ENCODE results near the gene ALG12.

DNA sequence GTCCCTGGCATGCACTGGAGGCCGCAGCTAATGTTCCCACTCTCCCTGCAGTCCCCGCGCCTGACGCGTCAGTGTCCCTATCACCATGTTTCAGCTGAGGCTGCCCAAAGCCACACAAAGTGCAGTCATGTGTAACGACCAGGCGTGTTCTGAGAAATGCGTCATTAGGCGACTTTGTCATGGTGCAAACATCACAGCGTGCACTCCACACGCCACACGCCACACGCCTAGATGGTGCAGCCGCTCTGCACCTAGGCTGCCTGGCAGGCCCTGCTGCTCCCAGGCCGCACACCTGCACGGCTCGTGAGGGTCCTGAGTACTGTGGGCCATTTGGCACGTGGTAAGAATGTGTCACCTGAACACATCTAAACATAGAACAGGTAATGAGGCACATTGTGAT is 2.6 kb upstream of the ALG12 start:
- TF ChIP-seq SMC3 (IDR thresholded peaks at IDR 0.05; ENCODE audit: low read depth, low read length) (no peak), RFX5 (IDR thresholded peaks at IDR 0.05; ENCODE audit: low read depth, low read length) (no peak), POLR2A (IDR thresholded peaks at IDR 0.05; ENCODE audit: low read depth, low read length) (no peak)
- TF ChIP-seq, protein P1, sequence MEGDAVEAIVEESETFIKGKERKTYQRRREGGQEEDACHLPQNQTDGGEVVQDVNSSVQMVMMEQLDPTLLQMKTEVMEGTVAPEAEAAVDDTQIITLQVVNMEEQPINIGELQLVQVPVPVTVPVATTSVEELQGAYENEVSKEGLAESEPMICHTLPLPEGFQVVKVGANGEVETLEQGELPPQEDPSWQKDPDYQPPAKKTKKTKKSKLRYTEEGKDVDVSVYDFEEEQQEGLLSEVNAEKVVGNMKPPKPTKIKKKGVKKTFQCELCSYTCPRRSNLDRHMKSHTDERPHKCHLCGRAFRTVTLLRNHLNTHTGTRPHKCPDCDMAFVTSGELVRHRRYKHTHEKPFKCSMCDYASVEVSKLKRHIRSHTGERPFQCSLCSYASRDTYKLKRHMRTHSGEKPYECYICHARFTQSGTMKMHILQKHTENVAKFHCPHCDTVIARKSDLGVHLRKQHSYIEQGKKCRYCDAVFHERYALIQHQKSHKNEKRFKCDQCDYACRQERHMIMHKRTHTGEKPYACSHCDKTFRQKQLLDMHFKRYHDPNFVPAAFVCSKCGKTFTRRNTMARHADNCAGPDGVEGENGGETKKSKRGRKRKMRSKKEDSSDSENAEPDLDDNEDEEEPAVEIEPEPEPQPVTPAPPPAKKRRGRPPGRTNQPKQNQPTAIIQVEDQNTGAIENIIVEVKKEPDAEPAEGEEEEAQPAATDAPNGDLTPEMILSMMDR (conservative IDR thresholded peaks at IDR 0.05; ENCODE audit: low read depth, low read length), result no peak

All from IMR-90 (cell line).